ENCODE results near the gene FAF1.

The FAF1 gene

GRCh38 chr1:50681931-50682330 is 278.1 kb downstream of the FAF1 start:
- no peak for DNase-seq

- no peak for DNase-seq
Observed at GRCh38 chr1:50667710-50668356, 292.2 kb downstream of the FAF1 start.

GRCh38 chr1:50667272-50667671 is 292.8 kb downstream of the FAF1 start:
- no peak for DNase-seq

- DNase-seq: no peak
Observed at GRCh38 chr1:50666849-50667248, 293.2 kb downstream of the FAF1 start.

- DNase-seq: no peak
Observed at GRCh38 chr1:50665413-50665812, 294.7 kb downstream of the FAF1 start.

- DNase-seq: no peak
Observed at GRCh38 chr1:50661626-50662025, 298.4 kb downstream of the FAF1 start.

- peak; percentile 3 for DNase-seq
Observed at GRCh38 chr1:50659107-50659662, 300.9 kb downstream of the FAF1 start.

GRCh38 chr1:50658459-50659076 is 301.5 kb downstream of the FAF1 start:
- DNase-seq: no peak

GRCh38 chr1:50656931-50657330 is 303.1 kb downstream of the FAF1 start:
- no peak for DNase-seq

GRCh38 chr1:50651476-50652263 is 308.4 kb downstream of the FAF1 start:
- no peak for DNase-seq

- no peak for DNase-seq
Observed at GRCh38 chr1:50646526-50646925, 313.5 kb downstream of the FAF1 start.

- DNase-seq: no peak
Observed at GRCh38 chr1:50645139-50645538, 314.9 kb downstream of the FAF1 start.

GRCh38 chr1:50644447-50645105 is 315.5 kb downstream of the FAF1 start:
- no peak for DNase-seq

GRCh38 chr1:50637460-50637859 is 322.6 kb downstream of the FAF1 start:
- no peak for DNase-seq

GRCh38 chr1:50634251-50634650 is 325.8 kb downstream of the FAF1 start:
- DNase-seq: no peak

- peak; percentile 72 for DNase-seq
Observed at GRCh38 chr1:50633465-50633864, 326.6 kb downstream of the FAF1 start.

- DNase-seq: no peak
Observed at GRCh38 chr1:50631161-50631560, 328.9 kb downstream of the FAF1 start.

- no peak for DNase-seq
Observed at GRCh38 chr1:50622259-50622658, 337.8 kb downstream of the FAF1 start.

GRCh38 chr1:50620680-50621329 is 339.3 kb downstream of the FAF1 start:
- no peak for DNase-seq

- DNase-seq: no peak
Observed at GRCh38 chr1:50615036-50615750, 344.9 kb downstream of the FAF1 start.

GRCh38 chr1:50611675-50612074 is 348.4 kb downstream of the FAF1 start:
- no peak for DNase-seq

GRCh38 chr1:50610563-50610962 is 349.5 kb downstream of the FAF1 start:
- peak; percentile 36 for DNase-seq
